Right lobe of liver (tissue), 6 donors: Measurements from ENCODE around the gene MYLK2. TPM values are rescaled to one million over a fixed set of nuclear protein-coding genes. Genes with fewer than 3 reads are reported as not detected.
A peak's percentile ranks its signal among the peaks of the same experiment; 100 is the strongest.

Source experiments
- ATAC-seq, 4 donors: fragments of 200-7000 bp; cut with Tn5 transposase; one replicate each; pipeline ENCODE4 v1.9.1; 2020; ENCODE audit warnings: mild to moderate bottlenecking in 4 of 4, moderate library complexity in 4 of 4
- DNase-seq, 3 donors: peaks; one replicate each; pipeline ENCODE4 v3.0.0-alpha.2; 2020
- H3K27ac ChIP-seq, 3 donors: fragments of 200-600 bp; one replicate each; pipeline ENCODE4 v1.8.0; 2022
- H3K27me3 ChIP-seq, 2 donors: fragments of 200-600 bp; one replicate each; pipeline ENCODE4 v1.8.0; 2022
- H3K36me3 ChIP-seq, 4 donors: fragments of 200-600 bp; sonication (generic) in 1 of 4; one replicate each; pipeline versions ENCODE4 v1.5.1 to v1.8.0; 2017 to 2022; ENCODE audit warnings: control low read depth in 1 of 4
- H3K4me1 ChIP-seq, 4 donors: fragments of 200-600 bp; sonication (generic) in 1 of 4; one replicate each; pipeline versions ENCODE4 v1.5.1 to v1.8.0; 2017 to 2022; ENCODE audit warnings: control low read depth in 1 of 4
- H3K4me3 ChIP-seq, 3 donors: fragments of 200-600 bp; one replicate each; pipeline ENCODE4 v1.8.0; 2022
- H3K9me3 ChIP-seq, 4 donors: fragments of 200-600 bp; sonication (generic) in 1 of 4; one replicate each; pipeline versions ENCODE4 v1.5.1 to v1.8.0; 2017 to 2022; ENCODE audit warnings: control low read depth in 1 of 4
- POLR2A ChIP-seq: fragments of 450-650 bp; IDR thresholded peaks from one replicate; pipeline ENCODE4 v1.6.1; 2017; ENCODE audit warnings: antibody characterized with exemption, mild to moderate bottlenecking
- WGBS: methylation state at CpG from one replicate; pipeline ENCODE4 v1.1.6; 2018; ENCODE audit warnings: low coverage, low lambda C conversion rate; ENCODE audit not compliant: insufficient coverage; ENCODE audit errors: missing lambda C conversion rate; 5-methylcytosine and 5-hydroxymethylcytosine counted together
- intact Hi-C, 2 donors: fragments of 100-400 bp; cut with DNase I; formaldehyde crosslinking; loops; one replicate each; pipeline versions ENCODE4 v1.11.2 to v1.14.1; 2022
- small RNA-seq, 2 experiments: library from RNA; depleted of rRNA; stranded (forward); fragments of <200 nt; gene quantifications; one replicate each; pipeline ENCODE3, GENCODE V24; 2016
- total RNA-seq, 6 experiments: library from RNA; depleted of rRNA in 2 of 6; stranded (reverse); fragments of >200 nt in 2 of 6; fragmentation: NEBNext Ultra II Directional in 3 of 6; extraction: Animal tissue kit (Norgen Biotek cat#: 25700) in 3 of 6; gene quantifications; one replicate each; pipeline versions ENCODE4 v1.1.0 to v1.2.4, GENCODE V29; 2016 to 2023
- TF ChIP-seq, protein P1 (sequence below), 4 donors: fragments of 200-600 bp in 3 of 4; fragments of 450-650 bp in 1 of 4; IDR thresholded peaks; one replicate each; pipeline versions ENCODE4 v1.5.1 to v1.8.0; 2016 to 2022; ENCODE audit warnings: antibody characterized with exemption in 4 of 4, mild to moderate bottlenecking in 2 of 4
- donor health status: DM: no; HTN: yes; CAD: no.
- donor health status: DM: no; HTN: no; CAD: no.
- donor health status: DM: no; HTN: no; CAD: no.
- donor health status: DM: no; HTN: yes; CAD: no.
- donor health status: DM: no; HTN: yes; CAD: no.

Gene MYLK2
- total RNA-seq, 6 experiments from 2014 or later: not detected

DNA sequence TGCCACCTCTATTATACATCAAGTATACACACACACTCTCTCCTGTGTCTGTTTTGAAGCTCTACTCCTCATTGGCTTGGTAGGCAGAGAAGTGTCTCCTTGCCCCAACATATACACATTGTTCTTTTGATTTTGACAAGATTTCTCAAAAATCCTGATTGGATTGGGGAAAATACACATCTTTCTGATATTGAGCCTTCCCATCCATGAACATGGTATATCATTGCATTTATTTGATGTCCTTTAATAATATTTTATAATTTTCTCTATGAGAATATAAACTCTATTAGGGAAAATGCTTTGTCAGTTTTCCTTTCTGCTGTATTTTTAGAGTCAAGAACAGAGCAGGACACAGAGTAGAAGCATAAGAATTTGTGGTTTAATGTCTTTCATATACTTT, 58.5 kb downstream of the MYLK2 start:
- ATAC-seq (no peak), DNase-seq (no peak)
- no peaks in the 10 kb centered on the region for H3K36me3 ChIP-seq
- TF ChIP-seq POLR2A: no peak
- TF ChIP-seq, protein P1, sequence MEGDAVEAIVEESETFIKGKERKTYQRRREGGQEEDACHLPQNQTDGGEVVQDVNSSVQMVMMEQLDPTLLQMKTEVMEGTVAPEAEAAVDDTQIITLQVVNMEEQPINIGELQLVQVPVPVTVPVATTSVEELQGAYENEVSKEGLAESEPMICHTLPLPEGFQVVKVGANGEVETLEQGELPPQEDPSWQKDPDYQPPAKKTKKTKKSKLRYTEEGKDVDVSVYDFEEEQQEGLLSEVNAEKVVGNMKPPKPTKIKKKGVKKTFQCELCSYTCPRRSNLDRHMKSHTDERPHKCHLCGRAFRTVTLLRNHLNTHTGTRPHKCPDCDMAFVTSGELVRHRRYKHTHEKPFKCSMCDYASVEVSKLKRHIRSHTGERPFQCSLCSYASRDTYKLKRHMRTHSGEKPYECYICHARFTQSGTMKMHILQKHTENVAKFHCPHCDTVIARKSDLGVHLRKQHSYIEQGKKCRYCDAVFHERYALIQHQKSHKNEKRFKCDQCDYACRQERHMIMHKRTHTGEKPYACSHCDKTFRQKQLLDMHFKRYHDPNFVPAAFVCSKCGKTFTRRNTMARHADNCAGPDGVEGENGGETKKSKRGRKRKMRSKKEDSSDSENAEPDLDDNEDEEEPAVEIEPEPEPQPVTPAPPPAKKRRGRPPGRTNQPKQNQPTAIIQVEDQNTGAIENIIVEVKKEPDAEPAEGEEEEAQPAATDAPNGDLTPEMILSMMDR (IDR thresholded peaks at IDR 0.05): no peak
- intact Hi-C loops: no loop called here
- no peaks in the 10 kb centered on the region for H3K27me3 ChIP-seq
- H3K27ac ChIP-seq: no peak overlapping the region
- no peak overlapping the region for H3K4me3 ChIP-seq
- H3K4me1 ChIP-seq: no peaks in the 10 kb centered on the region
- no peaks in the 10 kb centered on the region for H3K9me3 ChIP-seq

DNA sequence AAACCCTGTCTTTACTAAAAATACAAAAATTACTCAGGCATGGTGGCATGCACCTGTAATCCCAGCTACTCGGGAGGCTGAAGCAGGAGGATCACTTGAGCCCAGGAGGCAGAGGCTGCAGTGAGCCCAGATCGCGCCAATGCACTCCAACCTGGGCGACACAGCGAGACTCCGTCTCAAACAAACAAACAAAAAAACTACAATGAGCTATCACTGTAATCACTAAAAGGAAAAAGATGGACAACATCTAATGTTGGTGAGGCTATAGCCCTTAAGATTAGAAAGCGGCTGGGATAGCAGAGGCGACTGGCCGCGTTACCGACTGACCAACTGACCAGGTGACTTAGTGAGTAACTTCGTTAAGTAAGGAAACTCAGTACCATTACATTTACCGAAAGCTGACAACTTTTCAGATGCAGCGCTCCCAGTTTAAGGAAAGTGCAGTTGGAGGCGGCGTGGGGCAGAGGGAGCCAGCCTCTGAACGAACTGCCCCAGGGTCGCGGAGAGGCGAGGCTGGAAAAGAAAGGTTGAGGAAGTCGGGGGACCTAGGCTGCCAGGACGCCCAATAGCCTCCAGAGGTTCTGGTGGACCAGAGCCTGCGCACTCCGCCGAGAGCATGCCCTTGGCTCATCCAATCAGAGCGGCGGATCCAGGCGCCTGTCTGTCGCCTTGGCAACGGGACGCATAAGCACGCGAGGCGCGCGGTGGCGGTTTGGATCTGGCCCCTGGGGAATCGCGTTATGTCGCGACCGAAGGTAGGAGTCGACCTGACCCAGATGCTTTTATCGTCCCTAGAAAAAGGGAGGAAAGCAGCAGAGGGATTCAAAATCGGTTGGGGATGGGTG, 60.2 kb downstream of the MYLK2 start:
- H3K4me1 ChIP-seq: no peaks in the 10 kb centered on the region

DNA sequence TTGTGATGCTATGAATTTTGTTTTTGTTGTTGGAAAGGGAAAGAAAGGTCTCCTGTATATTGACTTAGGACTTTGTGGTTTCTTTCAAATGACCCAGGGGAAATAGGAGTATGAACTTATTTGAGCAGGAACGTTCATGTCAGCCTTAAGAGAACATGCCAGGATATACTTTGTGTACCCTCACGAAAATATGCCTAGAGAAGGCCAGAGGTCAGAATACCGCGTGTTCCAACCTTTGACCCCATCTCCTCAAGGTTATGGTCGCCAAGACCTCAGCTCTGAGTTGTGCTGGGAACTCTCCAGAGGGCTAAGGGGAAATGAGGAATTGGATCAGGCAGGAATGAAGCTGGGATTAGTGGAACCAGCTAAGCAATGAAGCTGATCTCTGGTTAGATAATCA, 62.8 kb downstream of the MYLK2 start:
- 29% methylated on average over 5 of the region's 5 CpGs for WGBS
- Histone ChIP-seq H3K4me1 (no peaks in the 10 kb centered on the region), H3K27ac (no peak overlapping the region), H3K4me3 (no peak overlapping the region), H3K27me3 (no peaks in the 10 kb centered on the region), H3K9me3 (peaks cover 0 to 4% (median 0%) of the 10 kb centered on the region in 4 donors), H3K36me3 (no peaks in the 10 kb centered on the region)
- DNase-seq: no peak
- intact Hi-C loops: no loop called here
- no peak for ATAC-seq
- TF ChIP-seq, protein P1 (IDR thresholded peaks at IDR 0.05): no peak
- no peak for TF ChIP-seq POLR2A

More for the DNA sequence above, 60.2 kb downstream of the MYLK2 start:
- Histone ChIP-seq H3K36me3 (no peaks in the 10 kb centered on the region), H3K9me3 (peaks cover 0 to 4% (median 0%) of the 10 kb centered on the region in 4 donors), H3K27me3 (no peaks in the 10 kb centered on the region), H3K27ac (peak overlapping the region in 2 of 3 donors; percentile 10 to 12), H3K4me3 (peak overlapping the region; percentile 20 to 65 (median 56))
- 6% methylated on average over 45 of the region's 45 CpGs for WGBS
- TF ChIP-seq, protein P1 (IDR thresholded peaks at IDR 0.05): no peak
- peak; percentile 44 for TF ChIP-seq POLR2A
- peak; percentile 97 to 99 (median 98) for ATAC-seq
- intact Hi-C loops: no loop called here
- peak; percentile 96 to 97 (median 97) for DNase-seq

DNA sequence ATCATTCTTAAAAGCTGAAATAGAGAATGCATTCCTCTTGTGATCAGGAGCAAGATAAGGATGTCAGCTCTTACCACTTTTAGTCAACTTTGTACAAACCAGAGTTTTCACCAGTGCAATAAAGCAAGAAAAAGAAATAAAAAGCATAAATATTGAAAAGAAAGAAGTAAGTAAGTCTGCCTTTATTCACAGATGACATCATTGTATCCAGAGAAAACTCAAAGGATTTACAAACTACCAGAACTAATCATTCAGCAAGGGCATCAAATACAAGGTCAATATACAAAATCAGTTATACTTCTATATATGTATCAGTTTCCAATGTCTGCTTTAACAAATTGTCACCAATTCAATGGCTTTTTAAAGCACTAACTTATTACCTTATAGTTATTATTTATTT, 64.7 kb downstream of the MYLK2 start:
- no peak overlapping the region for H3K27ac ChIP-seq
- no peak overlapping the region for H3K4me3 ChIP-seq
- no peaks in the 10 kb centered on the region for H3K36me3 ChIP-seq
- ATAC-seq: no peak
- peaks cover 0 to 4% (median 0%) of the 10 kb centered on the region in 4 donors for H3K9me3 ChIP-seq
- H3K27me3 ChIP-seq: no peaks in the 10 kb centered on the region
- TF ChIP-seq, protein P1 (IDR thresholded peaks at IDR 0.05): no peak
- TF ChIP-seq POLR2A: no peak
- intact Hi-C loops: no loop called here
- no peak for DNase-seq
- no peaks in the 10 kb centered on the region for H3K4me1 ChIP-seq

Small RNAs within 50 kb of the gene (small RNA-seq; reads per million reads assigned to genes)
- gene AL160175.1: 0 reads per million in 2 experiments

Other genes starting within 250 kb of the MYLK2 start
- gene ID1, start 214.1 kb upstream of the MYLK2 start, total RNA-seq: 100 to 1,000 TPM in 2 of 6 experiments, 10 to 100 TPM in 4; 12.9 to 300 (median 35.0) TPM
- gene COX4I2, start 181.4 kb upstream of the MYLK2 start, total RNA-seq: not detected
- 10 to 100 TPM; 30.5 to 96.1 (median 63.4) TPM for gene BCL2L1, start 96.5 kb upstream of the MYLK2 start, total RNA-seq
- 1 to 10 TPM in 5 of 6 experiments, under 1 TPM in 1; 0.56 to 8.3 (median 2.8) TPM for gene TPX2, start 80.1 kb upstream of the MYLK2 start, total RNA-seq
- under 1 TPM in 2 of 6 experiments, not detected in 4; 0.15 to 0.31 TPM for gene FOXS1, start 26.2 kb downstream of the MYLK2 start, total RNA-seq
- gene DUSP15, start 51.2 kb downstream of the MYLK2 start, total RNA-seq: 1 to 10 TPM in 1 of 6 experiments, under 1 TPM in 2, not detected in 3; 0.22 to 1.1 (median 0.42) TPM
- gene TTLL9, start 51.3 kb downstream of the MYLK2 start, total RNA-seq: not detected
- 1 to 10 TPM; 4.5 to 6.6 (median 4.9) TPM for gene PDRG1, start 132.7 kb downstream of the MYLK2 start, total RNA-seq
- not detected for gene XKR7, start 148.8 kb downstream of the MYLK2 start, total RNA-seq
- 1 to 10 TPM in 2 of 6 experiments, under 1 TPM in 4; 0.61 to 1.7 (median 0.89) TPM for gene CCM2L, start 191.1 kb downstream of the MYLK2 start, total RNA-seq
- 10 to 100 TPM in 1 of 6 experiments, 1 to 10 TPM in 5; 2.9 to 17.1 (median 5.6) TPM for gene HCK, start 232.9 kb downstream of the MYLK2 start, total RNA-seq